ENCODE measurements around the gene CNIH3. TPM values are rescaled to one million over a fixed set of nuclear protein-coding genes. Genes with fewer than 3 reads are reported as not detected.

Gene CNIH3
- total and polyA plus RNA-seq, 8 donors, result 0.45 to 18.7 (median 3.1) TPM; not detected in 1

GRCh38 chr1:224696021-224696420 is 79.9 kb downstream of the CNIH3 start:
- H3K4me3 ChIP-seq, result no peak overlapping the region
- 70 to 86% (median 82%) methylated on average over 2 of the region's 2 CpGs for WGBS, 5 donors
- H3K27ac ChIP-seq, result no peak overlapping the region
- no peaks in the 10 kb centered on the region for H3K9me3 ChIP-seq
- TF ChIP-seq EP300 (IDR thresholded peaks at IDR 0.05) (no peak), POLR2A (IDR thresholded peaks at IDR 0.05) (no peak), CTCF (IDR thresholded peaks at IDR 0.05) (no peak), POLR2AphosphoS5 (IDR thresholded peaks at IDR 0.05) (no peak)
- H3K4me1 ChIP-seq, result no peaks in the 10 kb centered on the region
- H3K36me3 ChIP-seq, result no peaks in the 10 kb centered on the region
- no peaks in the 10 kb centered on the region for H3K27me3 ChIP-seq
- DNase-seq, result no peak
- intact Hi-C loops (cut with DNase I; ENCODE audit: low total_unique reads), result no loop called here

GRCh38 chr1:224696891-224697765 is 81.0 kb downstream of the CNIH3 start:
- TF ChIP-seq CTCF (IDR thresholded peaks at IDR 0.05) (no peak), EP300 (IDR thresholded peaks at IDR 0.05) (no peak), POLR2A (IDR thresholded peaks at IDR 0.05) (no peak), POLR2AphosphoS5 (IDR thresholded peaks at IDR 0.05) (no peak)
- Histone ChIP-seq H3K27ac (no peak overlapping the region), H3K27me3 (no peaks in the 10 kb centered on the region), H3K36me3 (no peaks in the 10 kb centered on the region), H3K4me1 (no peaks in the 10 kb centered on the region), H3K9me3 (no peaks in the 10 kb centered on the region), H3K4me3 (no peak overlapping the region)
- DNase-seq, result no peak
- intact Hi-C loops (cut with DNase I; ENCODE audit: low total_unique reads), result no loop called here
- WGBS, 5 donors, result 76 to 88% (median 87%) methylated on average over 14 of the region's 14 CpGs

GRCh38 chr1:224698015-224698451 is 81.9 kb downstream of the CNIH3 start:
- intact Hi-C loops (cut with DNase I; ENCODE audit: low total_unique reads), result no loop called here
- H3K27me3 ChIP-seq, result no peaks in the 10 kb centered on the region
- no peak for DNase-seq
- no peak overlapping the region for H3K4me3 ChIP-seq
- WGBS, 5 donors, result 70 to 90% (median 84%) methylated on average over 4 of the region's 4 CpGs
- H3K9me3 ChIP-seq, result no peaks in the 10 kb centered on the region
- H3K36me3 ChIP-seq, result no peaks in the 10 kb centered on the region
- no peak for TF ChIP-seq CTCF (IDR thresholded peaks at IDR 0.05)
- TF ChIP-seq POLR2AphosphoS5 (IDR thresholded peaks at IDR 0.05), result no peak
- no peak for TF ChIP-seq EP300 (IDR thresholded peaks at IDR 0.05)
- no peak for TF ChIP-seq POLR2A (IDR thresholded peaks at IDR 0.05)
- no peak overlapping the region for H3K27ac ChIP-seq
- H3K4me1 ChIP-seq, result no peaks in the 10 kb centered on the region

- DNase-seq, result no peak
- no peak for TF ChIP-seq EP300 (IDR thresholded peaks at IDR 0.05)
- no peak for TF ChIP-seq POLR2A (IDR thresholded peaks at IDR 0.05)
- TF ChIP-seq POLR2AphosphoS5 (IDR thresholded peaks at IDR 0.05), result no peak
- no peak for TF ChIP-seq CTCF (IDR thresholded peaks at IDR 0.05)
- H3K4me1 ChIP-seq, result no peaks in the 10 kb centered on the region
- no peak overlapping the region for H3K4me3 ChIP-seq
- H3K27me3 ChIP-seq, result no peaks in the 10 kb centered on the region
- H3K9me3 ChIP-seq, result no peaks in the 10 kb centered on the region
- intact Hi-C loops (cut with DNase I; ENCODE audit: low total_unique reads), result no loop called here
- no peak overlapping the region for H3K27ac ChIP-seq
- no peaks in the 10 kb centered on the region for H3K36me3 ChIP-seq
- 68 to 79% (median 76%) methylated on average over 4 of the region's 4 CpGs for WGBS, 5 donors
Measured at GRCh38 chr1:224700918-224701531, 84.9 kb downstream of the CNIH3 start.
